Stimulated activated naive B cell treated with anti-CD40 and anti-IgM and Interleukin-4, amounts not matched to agents 10 μg/mL and 1 μg/mL and 100 μg/mL, for 72 hours (primary cell): ENCODE measurements around the gene RHBDF2.

Source experiments
- ATAC-seq, 2 donors: fragments of 150-1000 bp; cut with Tn5 transposase; replicated peaks; 2 replicates each; pipeline ENCODE4 v1.10.0; 2021; ENCODE audit warnings: moderate library complexity in 1 of 2
- DNase-seq: peaks from one replicate; pipeline ENCODE4 v3.0.0; 2021
- H3K27ac Mint-ChIP-seq: one replicate; pipeline ENCODE4 v1.8.0; 2022; ENCODE audit warnings: mild to moderate bottlenecking, mixed read lengths
- H3K27me3 Mint-ChIP-seq, 2 donors: one replicate each; pipeline ENCODE4 v1.8.0; 2022; ENCODE audit warnings: mixed read lengths in 2 of 2
- H3K36me3 Mint-ChIP-seq, 2 donors: one replicate each; pipeline ENCODE4 v1.8.0; 2022; ENCODE audit warnings: mixed read lengths in 2 of 2, mild to moderate bottlenecking in 1 of 2
- H3K4me1 Mint-ChIP-seq, 2 donors: one replicate each; pipeline ENCODE4 v1.8.0; 2022; ENCODE audit warnings: mixed read lengths in 2 of 2, mild to moderate bottlenecking in 1 of 2
- H3K4me3 Mint-ChIP-seq, 2 donors: one replicate each; pipeline ENCODE4 v1.8.0; 2022; ENCODE audit warnings: mild to moderate bottlenecking in 2 of 2, mixed read lengths in 2 of 2, moderate library complexity in 1 of 2
- H3K9me3 Mint-ChIP-seq, 2 donors: one replicate each; pipeline ENCODE4 v1.8.0; 2022; ENCODE audit warnings: mixed read lengths in 2 of 2, mild to moderate bottlenecking in 1 of 2

Gene RHBDF2

DNA sequence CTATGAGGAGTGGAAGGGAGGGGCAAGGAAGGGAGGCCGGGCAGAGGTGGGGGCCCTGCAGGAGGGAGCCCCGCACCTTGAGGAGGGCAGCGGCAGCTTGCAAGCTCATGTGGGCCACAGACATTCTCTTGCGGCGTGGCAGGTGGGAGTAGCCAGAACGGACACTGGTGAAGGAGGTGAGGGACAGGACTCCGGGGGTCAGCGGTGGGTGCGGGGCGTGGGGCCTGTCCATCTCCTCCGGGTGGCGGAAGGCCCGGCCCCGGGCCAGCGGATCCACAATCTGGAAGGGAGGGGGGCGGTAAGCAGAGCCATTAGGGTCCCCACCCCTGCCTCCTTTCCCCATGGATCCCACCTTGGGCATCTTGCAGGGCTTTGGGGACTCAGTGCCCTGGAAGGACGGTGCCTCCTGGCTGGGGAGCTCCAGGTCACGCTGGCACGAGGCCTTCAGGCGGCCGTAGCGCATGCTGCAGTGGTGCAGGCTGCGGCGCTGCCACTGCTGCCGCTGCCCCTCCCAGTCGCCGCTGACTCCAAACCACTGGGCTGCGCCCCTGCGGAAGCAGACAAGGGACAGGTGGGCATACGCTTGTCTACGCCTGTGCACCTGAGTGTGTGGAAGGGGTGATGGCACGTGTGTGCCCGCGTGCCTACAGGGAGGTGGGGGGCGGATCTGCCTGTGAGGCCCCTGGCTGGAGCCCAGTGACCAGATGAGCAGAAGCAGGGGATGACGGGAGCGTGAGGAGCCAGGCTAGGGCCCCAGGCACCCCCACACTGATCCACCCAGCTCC lies 22.3 kb downstream of the RHBDF2 start:
- no peak for ATAC-seq
- peaks cover 31 to 60% of the 10 kb centered on the region in 2 donors for H3K36me3 Mint-ChIP-seq
- H3K27me3 Mint-ChIP-seq: no peaks in the 10 kb centered on the region
- peak overlapping the region in 1 of 2 donors; percentile 30 for H3K4me3 Mint-ChIP-seq
- H3K4me1 Mint-ChIP-seq: peaks cover 38 to 59% of the 10 kb centered on the region in 2 donors
- H3K9me3 Mint-ChIP-seq: no peaks in the 10 kb centered on the region
- no peak for DNase-seq
- peak overlapping the region; percentile 89 for H3K27ac Mint-ChIP-seq

DNA sequence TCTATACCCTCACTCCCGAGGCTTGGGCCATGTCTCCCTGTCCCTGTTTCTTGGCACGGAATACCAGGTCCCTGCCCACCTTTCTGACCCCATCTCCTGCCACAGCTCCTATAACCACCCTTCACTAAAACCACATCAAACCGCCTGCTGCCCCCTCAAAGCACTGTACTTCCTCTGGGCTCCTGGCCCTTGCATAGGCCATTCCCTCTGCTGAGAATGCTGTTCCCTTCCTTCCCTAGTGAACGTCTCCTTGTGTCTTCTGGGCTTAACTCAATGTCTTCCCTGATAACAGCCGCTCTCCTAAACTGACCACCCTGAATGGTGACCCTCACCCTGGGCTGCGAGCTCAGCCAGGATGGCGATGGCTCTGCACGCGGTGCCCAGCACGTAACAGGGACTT lies 23.1 kb downstream of the RHBDF2 start:
- peak overlapping the region; percentile 37 for H3K27ac Mint-ChIP-seq

DNA sequence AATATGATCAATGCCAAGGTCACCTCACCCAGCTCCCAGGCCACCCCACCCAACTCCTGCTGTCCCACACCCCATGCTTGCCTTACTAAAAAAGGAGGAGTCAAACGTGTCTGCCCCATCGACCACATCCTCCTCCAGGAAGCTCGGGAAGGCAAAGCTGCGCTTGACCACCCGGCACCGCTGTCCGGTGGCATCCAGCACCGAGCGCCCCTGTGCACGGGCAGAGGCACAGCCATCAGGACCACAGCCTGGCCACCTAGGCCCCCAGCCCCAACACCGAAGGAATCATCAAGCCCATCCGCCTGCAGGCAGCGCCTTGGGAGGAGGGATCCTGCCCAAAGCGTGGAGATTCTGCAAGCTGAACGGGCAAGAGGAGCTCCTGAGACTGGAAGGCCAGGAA lies 23.6 kb downstream of the RHBDF2 start:
- Mint-ChIP-seq H3K4me1 (peaks cover 33 to 52% of the 10 kb centered on the region in 2 donors), H3K36me3 (peaks cover 38 to 66% of the 10 kb centered on the region in 2 donors), H3K27ac (no peak overlapping the region), H3K9me3 (no peaks in the 10 kb centered on the region), H3K27me3 (no peaks in the 10 kb centered on the region), H3K4me3 (no peak overlapping the region)
- no peak for ATAC-seq
- DNase-seq: no peak

More for the DNA sequence above, 23.1 kb downstream of the RHBDF2 start:
- Mint-ChIP-seq H3K36me3 (peaks cover 33 to 61% of the 10 kb centered on the region in 2 donors), H3K9me3 (no peaks in the 10 kb centered on the region), H3K4me3 (no peak overlapping the region), H3K4me1 (peaks cover 37 to 57% of the 10 kb centered on the region in 2 donors), H3K27me3 (no peaks in the 10 kb centered on the region)
- DNase-seq: no peak
- ATAC-seq: no peak

DNA sequence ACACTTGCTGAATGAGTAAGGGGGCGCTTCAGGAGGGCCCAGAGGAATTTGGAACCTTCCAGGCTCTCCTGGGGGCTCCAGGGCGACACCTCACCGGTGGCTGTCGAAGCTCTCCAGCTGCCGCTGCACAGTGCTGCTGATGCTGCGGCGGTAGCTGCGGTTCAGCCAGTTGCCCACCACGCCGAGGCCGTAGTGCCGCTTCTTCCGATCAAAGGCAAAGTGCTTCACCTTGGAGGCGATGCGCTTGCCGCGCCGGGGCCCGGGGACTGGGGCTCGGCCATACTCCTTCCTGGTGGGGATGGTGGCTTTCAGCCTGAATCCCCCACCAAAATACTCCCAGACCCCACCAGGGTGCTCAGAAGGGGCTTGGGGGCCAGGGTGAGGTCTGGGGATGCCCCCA lies 24.5 kb downstream of the RHBDF2 start:
- Mint-ChIP-seq H3K27me3 (no peaks in the 10 kb centered on the region), H3K36me3 (peaks cover 42 to 66% of the 10 kb centered on the region in 2 donors), H3K9me3 (no peaks in the 10 kb centered on the region), H3K4me3 (no peak overlapping the region), H3K27ac (peak overlapping the region; percentile 32), H3K4me1 (peaks cover 27 to 45% of the 10 kb centered on the region in 2 donors)
- no peak for DNase-seq
- ATAC-seq: no peak

DNA sequence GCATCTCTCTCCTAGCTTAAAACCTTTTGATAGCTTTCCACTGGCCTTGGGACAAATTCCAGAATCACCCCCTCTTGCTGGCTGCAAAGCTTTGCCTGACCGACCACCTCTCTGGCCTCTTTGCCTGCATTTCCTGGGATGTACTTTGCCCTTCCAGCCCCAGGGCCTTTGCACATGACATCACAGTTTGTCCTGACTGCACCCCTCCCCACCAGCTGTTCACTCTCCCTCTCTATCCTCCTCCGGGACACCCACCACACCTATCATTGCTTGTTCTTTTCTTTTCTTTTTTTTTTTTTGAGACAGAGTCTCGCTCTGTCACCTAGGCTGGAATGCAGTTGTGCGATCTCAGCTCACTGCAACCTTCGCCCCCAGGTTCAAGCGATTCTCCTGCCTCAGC lies 25.9 kb downstream of the RHBDF2 start:
- H3K27me3 Mint-ChIP-seq: no peaks in the 10 kb centered on the region
- peaks cover 50 to 68% of the 10 kb centered on the region in 2 donors for H3K36me3 Mint-ChIP-seq
- peaks cover 20 to 38% of the 10 kb centered on the region in 2 donors for H3K4me1 Mint-ChIP-seq
- H3K27ac Mint-ChIP-seq: peak overlapping the region; percentile 83
- DNase-seq: no peak
- ATAC-seq: no peak
- no peak overlapping the region for H3K4me3 Mint-ChIP-seq
- H3K9me3 Mint-ChIP-seq: no peaks in the 10 kb centered on the region

DNA sequence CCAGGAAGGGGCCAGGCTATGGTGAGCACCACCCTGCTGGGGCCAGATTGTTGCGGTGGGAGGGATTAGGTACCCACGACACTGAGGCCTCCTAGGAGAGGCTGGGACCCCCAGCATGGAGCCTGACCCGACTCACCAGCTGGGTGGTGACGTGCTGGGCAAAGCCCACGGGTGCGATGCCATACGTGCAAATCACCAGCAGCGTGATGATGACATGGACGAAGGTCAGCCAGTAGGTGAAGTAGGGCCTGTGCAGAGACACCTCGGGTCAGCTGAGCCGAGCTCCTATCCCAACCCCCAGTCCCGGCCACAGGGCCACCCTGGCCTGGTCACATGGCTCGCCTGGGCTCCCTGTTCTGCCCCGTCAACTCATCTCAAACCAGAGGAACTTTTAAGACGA lies 26.3 kb downstream of the RHBDF2 start:
- Mint-ChIP-seq H3K4me1 (peaks cover 20 to 37% of the 10 kb centered on the region in 2 donors), H3K27me3 (no peaks in the 10 kb centered on the region), H3K9me3 (no peaks in the 10 kb centered on the region), H3K4me3 (no peak overlapping the region), H3K36me3 (peaks cover 50 to 68% of the 10 kb centered on the region in 2 donors), H3K27ac (peak overlapping the region; percentile 83)
- DNase-seq (no peak), ATAC-seq (no peak)

DNA sequence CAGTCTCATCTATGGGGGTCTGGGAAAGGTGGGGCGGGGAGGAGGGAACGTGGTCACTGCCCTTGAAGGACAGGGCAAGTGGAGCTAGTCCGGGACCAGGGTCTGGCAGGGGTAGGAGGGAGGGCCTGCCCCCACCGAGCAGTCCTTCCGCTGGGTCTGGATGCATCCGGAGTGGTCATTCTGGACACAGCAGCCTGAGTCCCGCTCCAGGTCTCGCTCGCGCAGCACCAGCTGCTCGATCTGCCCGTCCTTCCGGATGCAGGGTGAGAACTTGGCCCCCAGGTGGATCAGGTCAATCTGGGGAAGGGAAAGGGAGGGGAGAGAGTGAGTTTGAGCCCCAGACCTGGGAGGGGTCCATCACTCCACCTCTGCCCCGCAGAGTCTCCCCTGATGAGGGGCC lies 27.0 kb downstream of the RHBDF2 start:
- Mint-ChIP-seq H3K36me3 (peaks cover 48 to 64% of the 10 kb centered on the region in 2 donors), H3K27me3 (no peaks in the 10 kb centered on the region), H3K27ac (no peak overlapping the region), H3K4me3 (no peak overlapping the region), H3K4me1 (peaks cover 14 to 36% of the 10 kb centered on the region in 2 donors), H3K9me3 (no peaks in the 10 kb centered on the region)
- no peak for ATAC-seq
- no peak for DNase-seq

DNA sequence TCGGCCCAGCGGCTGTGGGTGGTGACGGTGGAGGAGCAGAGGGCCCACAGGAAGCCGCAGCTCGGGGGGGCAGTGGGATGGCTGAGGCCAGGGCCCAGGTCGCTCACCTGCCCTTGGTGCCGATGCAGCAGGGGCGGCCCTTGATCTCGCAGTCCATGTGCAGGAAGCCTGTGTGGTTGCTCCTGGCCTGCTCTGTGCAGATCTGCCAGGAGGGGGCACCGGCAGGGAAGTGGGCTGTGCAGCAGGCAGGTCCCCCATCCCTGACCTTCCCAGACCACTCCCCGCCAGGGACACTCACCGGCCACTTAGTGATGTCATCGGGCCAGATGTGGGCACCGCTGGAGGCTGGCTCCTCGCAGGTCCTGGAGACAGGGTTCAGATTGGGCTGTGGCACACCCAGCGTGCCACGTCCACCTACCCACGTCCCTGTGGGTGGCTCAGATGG lies 27.7 kb downstream of the RHBDF2 start:
- no peak for DNase-seq
- Mint-ChIP-seq H3K36me3 (peaks cover 45 to 60% of the 10 kb centered on the region in 2 donors), H3K27me3 (no peaks in the 10 kb centered on the region), H3K9me3 (no peaks in the 10 kb centered on the region), H3K4me1 (peaks cover 14 to 38% of the 10 kb centered on the region in 2 donors), H3K4me3 (no peak overlapping the region), H3K27ac (peak overlapping the region; percentile 85)
- ATAC-seq: peak; percentile 44 to 53

DNA sequence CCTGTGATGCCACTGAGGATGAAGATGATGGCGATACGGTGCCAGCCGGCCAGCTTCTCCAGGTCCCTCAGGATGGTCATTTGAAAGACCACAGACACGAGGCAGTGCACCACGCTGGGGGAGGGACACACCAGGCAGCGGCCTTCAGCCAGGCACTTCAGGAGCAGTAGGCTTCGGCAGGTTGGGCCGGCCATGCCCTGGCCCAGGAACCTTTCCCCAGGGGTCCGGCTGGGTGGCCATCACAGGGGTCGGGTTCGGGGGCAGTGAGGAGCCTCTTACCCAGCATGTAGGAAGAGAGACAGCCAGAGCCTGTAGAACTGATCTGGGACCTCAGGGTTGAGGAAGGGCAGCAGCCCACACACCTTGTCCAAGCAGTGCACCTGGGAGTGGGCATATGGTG lies 28.5 kb downstream of the RHBDF2 start:
- Mint-ChIP-seq H3K36me3 (peaks cover 37 to 53% of the 10 kb centered on the region in 2 donors), H3K9me3 (no peaks in the 10 kb centered on the region), H3K27me3 (no peaks in the 10 kb centered on the region), H3K4me1 (peaks cover 18 to 45% of the 10 kb centered on the region in 2 donors), H3K4me3 (no peak overlapping the region), H3K27ac (peak overlapping the region; percentile 85)
- DNase-seq (no peak), ATAC-seq (no peak)

DNA sequence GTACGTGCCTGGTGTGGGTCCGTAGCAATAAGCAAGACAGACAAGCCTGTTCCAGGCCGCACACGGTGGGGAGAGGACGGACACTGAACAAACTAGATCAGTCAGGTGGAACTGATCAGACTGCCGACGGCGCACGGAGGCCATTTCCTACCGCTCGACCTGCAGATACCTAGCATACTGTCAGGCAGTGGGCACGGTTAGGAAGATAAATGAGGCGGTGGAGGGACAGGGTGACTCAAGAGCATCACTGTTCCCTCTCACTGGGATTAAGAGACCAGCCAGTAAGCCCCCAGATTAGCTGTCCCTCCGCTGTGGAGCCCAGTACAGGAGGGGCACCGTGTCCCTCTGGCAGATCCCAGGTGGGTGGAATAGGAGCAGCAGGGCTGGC lies 29.0 kb downstream of the RHBDF2 start:
- no peak overlapping the region for H3K4me3 Mint-ChIP-seq
- H3K36me3 Mint-ChIP-seq: peaks cover 37 to 50% of the 10 kb centered on the region in 2 donors
- peaks cover 19 to 45% of the 10 kb centered on the region in 2 donors for H3K4me1 Mint-ChIP-seq
- H3K9me3 Mint-ChIP-seq: no peaks in the 10 kb centered on the region
- no peak overlapping the region for H3K27ac Mint-ChIP-seq
- H3K27me3 Mint-ChIP-seq: no peaks in the 10 kb centered on the region
- DNase-seq (no peak), ATAC-seq (no peak)

DNA sequence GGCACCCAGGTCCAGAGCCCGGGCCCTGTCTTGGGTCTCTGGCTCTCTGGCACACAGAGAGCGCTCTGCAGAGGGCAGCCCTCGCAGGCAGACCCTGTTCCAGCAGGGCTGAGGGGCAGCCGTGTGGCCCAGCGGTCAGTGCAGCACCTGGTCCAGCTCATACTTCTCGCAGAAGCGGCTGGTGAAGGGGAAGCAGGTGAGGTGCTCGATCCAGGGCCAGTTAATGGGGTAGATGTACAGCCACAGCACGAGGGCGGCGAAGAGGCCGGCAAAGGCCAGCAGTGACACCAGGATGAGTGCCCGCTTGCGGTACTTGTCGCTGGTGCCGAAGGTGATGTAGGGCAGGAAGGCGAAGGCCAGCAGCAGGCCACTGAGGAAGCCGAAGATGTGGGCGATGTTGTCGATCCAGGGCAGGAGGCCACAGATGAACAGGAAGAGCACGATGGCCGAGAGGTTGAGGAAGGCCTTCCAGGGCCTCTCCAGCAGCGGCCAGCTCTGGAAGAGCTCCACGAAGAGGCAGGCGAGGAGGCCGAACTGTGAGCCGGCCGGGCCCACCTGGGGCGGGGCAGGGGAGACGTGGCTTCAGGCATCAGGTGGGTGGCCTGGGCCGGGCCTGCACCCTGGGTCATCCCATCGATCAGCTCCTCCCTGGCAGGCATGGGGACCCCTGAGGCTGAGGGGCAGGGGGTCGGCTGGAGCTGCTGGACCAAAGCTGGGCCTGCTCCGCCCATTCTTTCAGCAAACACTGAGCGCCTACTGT lies 29.5 kb downstream of the RHBDF2 start:
- Mint-ChIP-seq H3K27me3 (no peaks in the 10 kb centered on the region), H3K4me3 (no peak overlapping the region), H3K27ac (peak overlapping the region; percentile 78), H3K9me3 (no peaks in the 10 kb centered on the region), H3K4me1 (peaks cover 22 to 48% of the 10 kb centered on the region in 2 donors), H3K36me3 (peaks cover 35 to 45% of the 10 kb centered on the region in 2 donors)
- no peak for ATAC-seq
- no peak for DNase-seq

DNA sequence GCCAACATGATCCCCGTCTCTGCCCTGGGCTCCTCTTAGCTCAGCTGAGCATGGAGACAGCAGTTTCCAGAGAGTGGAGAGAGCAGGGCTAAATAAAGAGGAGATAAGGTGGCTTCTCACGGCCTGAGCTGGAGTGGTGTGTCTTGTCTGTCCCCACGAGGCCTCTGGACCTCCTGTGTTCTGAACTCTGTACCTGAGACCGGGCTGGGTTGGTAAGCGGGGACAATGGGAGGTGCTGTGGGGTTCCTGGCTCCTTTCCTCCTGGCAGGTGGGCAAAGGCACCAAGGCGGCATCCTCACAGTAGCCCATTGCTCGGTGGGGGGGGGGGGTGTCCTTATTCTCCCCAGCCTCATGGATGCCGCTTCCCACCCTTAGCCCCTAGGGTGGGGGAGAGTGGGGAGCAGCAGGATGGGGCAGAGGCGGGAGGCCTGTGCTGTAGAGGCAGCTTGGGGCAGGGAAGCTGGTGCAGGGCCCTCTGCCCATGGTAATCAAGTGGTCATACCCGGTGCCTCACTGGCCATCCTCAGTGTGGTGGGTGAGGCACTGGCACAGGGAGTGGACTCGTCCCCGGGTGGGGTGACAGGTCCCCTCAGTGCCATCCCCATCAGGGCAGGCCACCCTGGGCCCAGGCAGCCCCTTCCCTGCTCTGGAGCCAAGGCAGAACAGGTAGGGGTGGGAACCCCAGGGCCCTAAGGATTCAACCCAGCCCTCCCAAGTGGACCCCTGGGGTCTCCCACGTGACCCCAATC lies 31.1 kb downstream of the RHBDF2 start:
- Mint-ChIP-seq H3K4me1 (peaks cover 30 to 54% of the 10 kb centered on the region in 2 donors), H3K36me3 (peaks cover 29 to 33% of the 10 kb centered on the region in 2 donors), H3K27me3 (no peaks in the 10 kb centered on the region), H3K27ac (peak overlapping the region; percentile 37), H3K9me3 (no peaks in the 10 kb centered on the region), H3K4me3 (no peak overlapping the region)
- DNase-seq (no peak), ATAC-seq (no peak)

DNA sequence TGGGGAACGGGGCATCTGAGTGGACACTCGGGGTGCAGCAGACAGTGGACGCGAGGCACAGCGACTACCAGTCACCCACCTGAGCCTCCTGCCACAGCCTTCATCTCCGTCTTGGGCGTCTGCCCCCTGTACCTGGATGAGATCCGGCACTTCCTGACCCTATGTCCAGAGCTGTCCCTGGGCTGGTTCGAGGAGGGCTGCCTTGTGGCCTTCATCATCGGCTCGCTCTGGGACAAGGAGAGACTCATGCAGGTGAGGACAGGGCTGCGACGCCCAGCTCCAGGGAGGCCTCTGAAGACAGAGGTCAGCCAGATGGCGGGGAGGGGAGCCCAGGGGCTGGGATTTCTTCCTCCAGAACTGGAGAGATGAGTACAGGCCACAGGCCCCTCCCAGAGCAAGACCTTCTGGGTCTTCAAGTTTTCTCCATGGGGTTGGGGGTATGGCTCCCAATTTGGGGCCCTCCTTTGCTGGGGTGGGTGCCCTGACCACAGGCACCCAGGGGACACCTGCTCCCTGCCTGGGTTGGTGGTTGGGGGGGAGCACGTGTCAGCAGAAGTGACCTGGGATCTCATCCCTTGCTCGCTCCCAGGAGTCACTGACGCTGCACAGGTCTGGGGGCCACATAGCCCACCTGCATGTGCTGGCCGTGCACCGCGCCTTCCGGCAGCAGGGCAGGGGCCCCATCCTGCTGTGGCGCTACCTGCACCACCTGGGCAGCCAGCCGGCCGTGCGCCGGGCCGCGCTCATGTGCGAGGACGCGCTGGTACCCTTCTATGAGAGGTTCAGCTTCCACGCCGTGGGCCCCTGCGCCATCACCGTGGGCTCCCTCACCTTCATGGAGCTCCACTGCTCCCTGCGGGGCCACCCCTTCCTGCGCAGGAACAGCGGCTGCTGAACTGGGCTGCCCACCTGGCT lies 31.9 kb downstream of the RHBDF2 start:
- H3K4me3 Mint-ChIP-seq: no peak overlapping the region
- H3K27me3 Mint-ChIP-seq: no peaks in the 10 kb centered on the region
- peaks cover 26 to 29% of the 10 kb centered on the region in 2 donors for H3K36me3 Mint-ChIP-seq
- ATAC-seq: no peak
- no peak for DNase-seq
- H3K4me1 Mint-ChIP-seq: peaks cover 30 to 53% of the 10 kb centered on the region in 2 donors
- peak overlapping the region; percentile 31 for H3K27ac Mint-ChIP-seq
- H3K9me3 Mint-ChIP-seq: no peaks in the 10 kb centered on the region
